GM12878 (cell line): ENCODE measurements around the gene DENND1A. TPM values are rescaled to one million over a fixed set of nuclear protein-coding genes. Genes with fewer than 3 reads are reported as not detected.

Source experiments
- ATAC-seq: fragments of 200-7000 bp; cut with Tn5 transposase; 3 replicates; pipeline ENCODE4 v1.9.1; 2020; ENCODE audit warnings: mild to moderate bottlenecking, moderate library complexity
- BruUV-seq: library from RNA; stranded (reverse); fragments of 400-500 nt; replicated peaks from 2 replicates; lab custom pipeline; 2021; lab: Mats Ljungman, UMichigan
- CTCF ChIA-PET: fragments of 300-600 bp; sonication (Branson Sonifier 250); formaldehyde crosslinking; extraction: SDS; loops from one replicate; lab custom pipeline; 2021; ENCODE audit warnings: inconsistent platforms; lab: Yijun Ruan, JAX
- POLR2A ChIA-PET: fragments of 350-600 bp; formaldehyde crosslinking; extraction: SDS; loops from one replicate; lab custom pipeline; 2021; ENCODE audit warnings: inconsistent platforms; lab: Charles Lee
- RAD21 ChIA-PET: fragments of 300-600 bp; sonication (Branson Sonifier 250); formaldehyde crosslinking; loops from one replicate; lab custom pipeline; 2023; ENCODE audit warnings: antibody characterized with exemption; ENCODE audit not compliant: unreplicated experiment; lab: Charles Lee
- SMC1A ChIA-PET: fragments of 300-600 bp; sonication (Branson Sonifier 250); formaldehyde crosslinking; loops from one replicate; lab custom pipeline; 2023; ENCODE audit not compliant: unreplicated experiment, uncharacterized antibody; lab: Charles Lee
- DNase-seq: peaks from one replicate; pipeline ENCODE4 v3.0.0-alpha.2; 2011; ENCODE audit warnings: low read depth, low spot score
- FAIRE-seq: peaks from 3 replicates; lab custom pipeline; 2011; peaks lifted over from hg19 to GRCh38; lab: Jason Lieb, UNC
- H2AFZ ChIP-seq: 2 replicates; pipeline ENCODE4 v1.6.0; 2011; ENCODE audit warnings: low read depth, low read length, control low read depth; ENCODE audit not compliant: control insufficient read depth
- H3K27ac ChIP-seq: 2 replicates; pipeline ENCODE4 v1.5.1; 2011; ENCODE audit warnings: control low read depth; ENCODE audit not compliant: control insufficient read depth, insufficient read depth
- H3K27me3 ChIP-seq, 2 experiments: replicated peaks in 1 of 2; 2 replicates each; pipeline versions ENCODE4 v1.6.0 to v1.6.1; 2011; ENCODE audit warnings: low read length in 1 of 2; ENCODE audit not compliant: control insufficient read depth in 2 of 2, insufficient read depth in 2 of 2
- H3K36me3 ChIP-seq, 2 experiments: 2 replicates each; pipeline ENCODE4 v1.5.1; 2011; ENCODE audit warnings: low read length in 1 of 2; ENCODE audit not compliant: control insufficient read depth in 2 of 2, insufficient read depth in 2 of 2
- H3K4me1 ChIP-seq: 2 replicates; pipeline ENCODE4 v1.6.1; 2011; ENCODE audit warnings: mild to moderate bottlenecking, low read length, moderate library complexity, mixed read lengths; ENCODE audit not compliant: control insufficient read depth, insufficient read depth
- H3K4me2 ChIP-seq: 2 replicates; pipeline ENCODE4 v1.6.0; 2011; ENCODE audit warnings: control low read depth; ENCODE audit not compliant: control insufficient read depth, insufficient read depth
- H3K4me3 ChIP-seq: fragments of 200-600 bp; sonication (generic); 2 replicates; pipeline ENCODE4 v1.5.1; 2016
- H3K79me2 ChIP-seq: 2 replicates; pipeline ENCODE4 v1.6.0; 2011; ENCODE audit warnings: low read length; ENCODE audit not compliant: control insufficient read depth, insufficient read depth
- H3K9ac ChIP-seq: 2 replicates; pipeline ENCODE4 v1.8.0; 2011; ENCODE audit warnings: low read length, control low read depth, mixed read lengths; ENCODE audit not compliant: control insufficient read depth, insufficient read depth
- H3K9me3 ChIP-seq: replicated peaks from 3 replicates; pipeline ENCODE4 v1.5.1; 2011; ENCODE audit warnings: mild to moderate bottlenecking, low read length; ENCODE audit not compliant: control insufficient read depth, insufficient read depth
- H4K20me1 ChIP-seq: 2 replicates; pipeline ENCODE4 v1.6.0; 2011; ENCODE audit not compliant: control insufficient read depth, insufficient read depth
- BACH1 ChIP-seq: fragments of 450-650 bp; IDR thresholded peaks from 2 replicates; pipeline ENCODE4 v1.6.1; 2017; ENCODE audit warnings: mild to moderate bottlenecking, borderline replicate concordance
- CHD1 ChIP-seq: IDR thresholded peaks from 2 replicates; pipeline ENCODE4 v1.6.1; 2012; ENCODE audit warnings: low read depth, low read length, improper control_type of control experiment
- DPF2 ChIP-seq: fragments of 450-650 bp; IDR thresholded peaks from 2 replicates; pipeline ENCODE4 v1.6.1; 2017; ENCODE audit warnings: mild to moderate bottlenecking
- E4F1 ChIP-seq: fragments of 450-650 bp; IDR thresholded peaks from 2 replicates; pipeline ENCODE4 v1.6.1; 2018; ENCODE audit warnings: borderline replicate concordance, mild to moderate bottlenecking; ENCODE audit not compliant: partially characterized antibody
- LARP7 ChIP-seq: fragments of 450-650 bp; IDR thresholded peaks from 2 replicates; pipeline ENCODE4 v1.6.1; 2017; ENCODE audit warnings: mild to moderate bottlenecking
- NFYB ChIP-seq: IDR thresholded peaks from 2 replicates; pipeline ENCODE4 v1.6.1; 2011; ENCODE audit warnings: low read depth, mild to moderate bottlenecking, low read length, improper control_type of control experiment, moderate library complexity; ENCODE audit not compliant: insufficient read depth
- NR2C2 ChIP-seq: IDR thresholded peaks from 2 replicates; pipeline ENCODE4 v1.6.1; 2011; ENCODE audit warnings: borderline replicate concordance, low read depth; ENCODE audit not compliant: control insufficient read depth, insufficient read length
- RELA ChIP-seq: fragments of 450-650 bp; IDR thresholded peaks from 2 replicates; pipeline ENCODE4 v1.8.0; 2014; ENCODE audit warnings: borderline replicate concordance; ENCODE audit not compliant: partially characterized antibody
- SP1 ChIP-seq: IDR thresholded peaks from one replicate; pipeline ENCODE4 v1.6.1; 2011; ENCODE audit warnings: low read depth, low read length
- TARDBP ChIP-seq: IDR thresholded peaks from 2 replicates; pipeline ENCODE4 v1.6.1; 2016; ENCODE audit warnings: borderline replicate concordance
- ZNF274 ChIP-seq: IDR thresholded peaks from one replicate; pipeline ENCODE4 v1.8.0; 2011; ENCODE audit not compliant: insufficient read length, insufficient read depth
- ZNF592 ChIP-seq: fragments of 450-650 bp; IDR thresholded peaks from 2 replicates; pipeline ENCODE4 v1.6.1; 2017; ENCODE audit warnings: mild to moderate bottlenecking, moderate library complexity
- WGBS: methylation state at CpG from one replicate; pipeline ENCODE4 v1.1.6; 2016; ENCODE audit warnings: low lambda C conversion rate; ENCODE audit not compliant: insufficient replicate concordance, insufficient coverage; ENCODE audit errors: missing lambda C conversion rate; 5-methylcytosine and 5-hydroxymethylcytosine counted together
- in situ Hi-C: fragments of 300-500 bp; cut with MboI; formaldehyde crosslinking; loops from 9 replicates; pipeline ENCODE4 v1.14.3; 2018; ENCODE audit warnings: mixed read lengths
- intact Hi-C: fragments of 100-400 bp; cut with micrococcal nuclease; formaldehyde crosslinking; loops from one replicate; pipeline ENCODE4 v1.14.2; 2022; ENCODE audit not compliant: unreplicated experiment
- polyA plus RNA-seq, 11 experiments: library from polyadenylated mRNA; depleted of rRNA in 4 of 11; unstranded in 6 of 11; stranded (reverse) in 5 of 11; fragments of >200 nt; fragmentation: Nextera tagmentation in 4 of 11; fragmentation: Illumina TruSeq in 1 of 11; extraction: Ambion mirVana in 4 of 11; extraction: Trizol in 1 of 11; gene quantifications; 1 replicate in 1 of 11; 2 replicates in 10 of 11; pipeline versions ENCODE4 v1.2.1 to v1.2.3, GENCODE V29; 2011 to 2016; ENCODE audit warnings: inconsistent platforms in 2 of 11, missing spikeins in 2 of 11, low read depth in 1 of 11
- total RNA-seq, 4 experiments: library from RNA; depleted of rRNA in 3 of 4; stranded (reverse); fragments of >200 nt in 3 of 4; fragmentation: Illumina TruSeq in 1 of 4; extraction: Trizol in 1 of 4; gene quantifications; 2 replicates each; pipeline versions ENCODE4 v1.2.1 to v1.2.3, GENCODE V29; 2013 to 2021
- TF ChIP-seq, protein P1 (sequence below): IDR thresholded peaks from 2 replicates; pipeline ENCODE4 v1.6.1; 2012; ENCODE audit warnings: low read depth, low read length, improper control_type of control experiment
- TF ChIP-seq, protein P2 (sequence below): IDR thresholded peaks from 2 replicates; pipeline ENCODE4 v1.6.1; 2011; ENCODE audit warnings: mild to moderate bottlenecking, low read depth, low read length, moderate library complexity; ENCODE audit not compliant: insufficient replicate concordance

Gene DENND1A
- total and polyA plus RNA-seq, 10 of the 15 experiments (the other 5 are each of a cell fraction or from before 2014, with no cell fraction given): 14.1 to 48.6 (median 35.2) TPM

- TF ChIP-seq BACH1 (no peak), ZNF592 (no peak)
Observed at GRCh38 chr9:123860603-123861002, 69.3 kb downstream of the DENND1A start (continued).

- Histone ChIP-seq H2AFZ (no peak overlapping the region), H3K9me3 (peaks cover 7% of the 10 kb centered on the region), H3K36me3 (no peaks in the 10 kb centered on the region), H3K4me1 (no peaks in the 10 kb centered on the region), H3K27ac (no peak overlapping the region), H3K27me3 (no peaks in the 10 kb centered on the region), H3K4me2 (no peak overlapping the region), H4K20me1 (no peaks in the 10 kb centered on the region), H3K9ac (no peak overlapping the region), H3K4me3 (no peak overlapping the region), H3K79me2 (no peaks in the 10 kb centered on the region; the same call in 1 of the 2 replicates)
- ChIA-PET POLR2A (no interaction called here), RAD21 (interaction anchor here (0.9 kb wide), 1 partner anchor 15 kb away, joined by 3 read pairs; no protein-coding TSS in a partner anchor), CTCF (interaction anchor here (1.1 kb wide), 1 partner anchor 16 kb away, joined by 3 read pairs; no protein-coding TSS in a partner anchor), SMC1A (interaction anchor here (0.9 kb wide), 1 partner anchor 17 kb away, joined by 3 read pairs; no protein-coding TSS in a partner anchor)
- 100% methylated on average over 2 of the region's 2 CpGs for WGBS
- in situ Hi-C loops: no loop called here
- no TSS peak for BruUV-seq
- intact Hi-C loops: no loop called here
- ATAC-seq (no peak), FAIRE-seq (no peak), DNase-seq (no peak)
- TF ChIP-seq DPF2: no peak
- TF ChIP-seq, protein P1, sequence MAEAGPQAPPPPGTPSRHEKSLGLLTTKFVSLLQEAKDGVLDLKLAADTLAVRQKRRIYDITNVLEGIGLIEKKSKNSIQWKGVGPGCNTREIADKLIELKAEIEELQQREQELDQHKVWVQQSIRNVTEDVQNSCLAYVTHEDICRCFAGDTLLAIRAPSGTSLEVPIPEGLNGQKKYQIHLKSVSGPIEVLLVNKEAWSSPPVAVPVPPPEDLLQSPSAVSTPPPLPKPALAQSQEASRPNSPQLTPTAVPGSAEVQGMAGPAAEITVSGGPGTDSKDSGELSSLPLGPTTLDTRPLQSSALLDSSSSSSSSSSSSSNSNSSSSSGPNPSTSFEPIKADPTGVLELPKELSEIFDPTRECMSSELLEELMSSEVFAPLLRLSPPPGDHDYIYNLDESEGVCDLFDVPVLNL: no peak
- TF ChIP-seq, protein P2, sequence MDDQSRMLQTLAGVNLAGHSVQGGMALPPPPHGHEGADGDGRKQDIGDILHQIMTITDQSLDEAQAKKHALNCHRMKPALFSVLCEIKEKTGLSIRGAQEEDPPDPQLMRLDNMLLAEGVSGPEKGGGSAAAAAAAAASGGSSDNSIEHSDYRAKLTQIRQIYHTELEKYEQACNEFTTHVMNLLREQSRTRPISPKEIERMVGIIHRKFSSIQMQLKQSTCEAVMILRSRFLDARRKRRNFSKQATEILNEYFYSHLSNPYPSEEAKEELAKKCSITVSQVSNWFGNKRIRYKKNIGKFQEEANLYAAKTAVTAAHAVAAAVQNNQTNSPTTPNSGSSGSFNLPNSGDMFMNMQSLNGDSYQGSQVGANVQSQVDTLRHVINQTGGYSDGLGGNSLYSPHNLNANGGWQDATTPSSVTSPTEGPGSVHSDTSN: no peak
- TF ChIP-seq RELA: no peak
- no peak for TF ChIP-seq NR2C2
- no peak for TF ChIP-seq LARP7
- no peak for TF ChIP-seq SP1
- no peak for TF ChIP-seq CHD1
- TF ChIP-seq TARDBP: no peak
- no peak for TF ChIP-seq ZNF274
- no peak for TF ChIP-seq E4F1
- TF ChIP-seq NFYB: no peak
- TF ChIP-seq, all 136 proteins: peak for 0
Observed at GRCh38 chr9:123852403-123852802, 77.5 kb downstream of the DENND1A start.
